T-helper 1 cell (primary cell): Measurements from ENCODE around the gene STRN3.
A peak's percentile ranks its signal among the peaks of the same experiment; 100 is the strongest.
"Not testable (repeated sequence)": the region's sequence is repeated elsewhere in the genome, so short reads cannot be mapped to it uniquely, and the experiment has no call there.

Source experiments
- DNase-seq, 5 donors: peaks; one replicate each; pipeline ENCODE4 v3.0.0-alpha.2; 2012 to 2020

The STRN3 gene

DNA sequence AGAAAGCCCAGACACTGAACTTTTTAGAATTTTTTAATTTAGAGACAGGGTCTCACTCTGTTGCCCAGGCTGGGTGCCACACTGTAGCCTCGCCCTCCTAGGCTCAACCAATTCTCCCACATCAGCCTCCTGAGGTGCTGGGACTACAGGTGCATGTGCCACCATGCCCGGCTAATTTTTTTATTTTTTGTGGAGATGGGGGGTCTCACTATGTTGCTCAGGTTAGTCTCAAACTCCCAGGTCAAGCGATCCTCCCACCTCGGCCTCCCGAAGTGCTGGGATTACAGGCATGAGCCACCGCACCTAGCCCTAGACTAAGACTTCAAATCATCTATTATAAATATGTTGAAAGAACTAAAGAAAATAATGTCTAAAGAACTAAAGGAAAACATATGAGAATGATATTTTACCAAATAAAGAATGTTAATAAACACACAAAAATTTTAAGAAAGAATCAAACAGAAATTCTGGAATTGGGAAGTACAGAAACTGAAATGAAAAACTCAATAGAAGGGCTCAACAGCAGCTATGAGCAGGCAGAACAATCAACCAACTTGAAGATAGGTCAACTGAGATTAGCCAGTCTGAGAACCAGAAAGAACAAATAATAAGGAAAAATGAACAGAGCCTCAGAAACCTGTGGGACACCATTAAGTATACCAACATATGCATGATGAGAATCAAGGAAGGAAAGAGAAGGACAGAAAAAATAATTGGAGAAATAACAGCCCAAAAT, 27.0 kb downstream of the STRN3 start:
- no peak for DNase-seq

DNA sequence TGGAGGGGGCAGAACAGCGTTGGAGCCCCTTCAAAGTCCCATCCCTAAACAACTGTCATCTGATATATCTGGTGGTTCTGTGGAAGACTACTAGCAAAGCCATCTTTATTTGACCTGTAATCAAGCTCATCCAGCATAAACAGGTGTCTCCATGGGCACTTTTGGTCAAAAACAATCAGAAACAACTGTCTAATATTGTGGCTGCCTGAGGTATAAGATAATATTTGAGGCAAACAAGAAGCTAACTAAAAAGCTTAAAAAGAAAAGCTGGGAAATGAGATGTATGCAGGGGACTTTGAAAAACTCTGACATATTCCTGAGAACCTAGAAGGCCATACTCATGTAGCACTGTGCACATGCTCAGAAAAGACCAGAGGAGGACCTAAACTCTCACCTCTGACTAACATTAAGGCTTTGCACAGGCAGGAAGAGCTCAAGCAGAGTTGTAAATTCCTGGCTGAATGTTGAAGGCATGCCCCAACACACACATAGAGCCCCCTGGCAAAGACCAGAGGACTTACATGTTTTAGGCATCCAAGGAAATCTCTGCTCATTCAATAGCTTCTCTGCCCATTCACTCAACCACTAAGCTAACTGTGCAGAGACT, 28.0 kb downstream of the STRN3 start:
- no peak for DNase-seq

DNA sequence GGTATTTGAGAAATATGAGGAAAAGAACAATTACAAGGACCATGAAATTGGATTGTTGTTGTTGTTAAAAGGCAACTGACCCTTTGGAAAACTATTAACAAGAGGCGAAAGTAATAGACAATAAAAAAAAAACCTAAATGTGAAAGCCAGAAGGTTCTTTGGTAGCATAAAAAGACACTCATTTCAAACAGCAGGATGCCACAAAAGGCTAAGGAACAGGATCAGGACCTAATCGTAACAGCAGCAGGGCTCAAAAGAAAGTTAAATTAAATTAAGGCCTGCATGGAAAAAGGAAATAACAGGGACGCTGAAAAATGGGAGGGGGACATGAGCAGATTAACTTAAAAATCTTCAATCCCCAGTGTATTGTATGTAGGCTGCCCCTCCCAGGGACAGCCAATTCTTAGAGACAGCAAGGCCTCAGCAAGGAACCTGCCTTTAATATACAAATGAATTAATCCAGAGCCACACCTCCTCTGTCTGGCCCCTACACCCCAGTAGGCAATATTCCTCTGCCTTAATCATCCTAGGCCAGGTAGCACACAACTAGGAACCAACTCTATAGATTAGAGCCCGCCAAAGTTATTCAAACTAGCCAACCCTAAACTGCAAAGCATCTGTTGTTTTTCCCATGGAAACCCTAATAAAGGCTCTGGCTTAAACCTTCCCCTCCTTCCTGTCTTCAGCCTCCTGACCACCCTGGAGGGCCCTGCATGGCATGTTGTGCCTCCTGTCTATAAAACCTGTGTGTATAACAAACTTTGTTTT, 29.1 kb downstream of the STRN3 start:
- DNase-seq = no peak

DNA sequence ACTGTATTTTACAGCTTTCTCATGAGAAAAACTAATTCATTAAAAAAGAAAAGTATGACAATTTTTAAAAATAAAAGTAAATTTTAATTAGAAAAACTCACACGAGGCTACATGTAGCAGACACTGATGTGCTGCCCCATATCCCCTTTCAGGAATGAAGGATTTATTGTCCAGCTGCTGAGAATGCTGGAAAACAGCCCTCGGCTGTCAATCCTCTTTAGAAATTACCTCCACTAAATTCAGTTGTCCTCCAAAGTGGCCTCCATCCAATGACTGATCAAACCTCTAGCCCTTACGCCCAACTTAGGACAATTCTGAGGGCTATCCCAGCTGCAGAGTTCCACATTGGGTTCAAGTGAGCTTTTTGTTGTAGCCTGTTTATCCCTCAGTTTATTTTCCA, 30.5 kb downstream of the STRN3 start:
- no peak for DNase-seq

DNA sequence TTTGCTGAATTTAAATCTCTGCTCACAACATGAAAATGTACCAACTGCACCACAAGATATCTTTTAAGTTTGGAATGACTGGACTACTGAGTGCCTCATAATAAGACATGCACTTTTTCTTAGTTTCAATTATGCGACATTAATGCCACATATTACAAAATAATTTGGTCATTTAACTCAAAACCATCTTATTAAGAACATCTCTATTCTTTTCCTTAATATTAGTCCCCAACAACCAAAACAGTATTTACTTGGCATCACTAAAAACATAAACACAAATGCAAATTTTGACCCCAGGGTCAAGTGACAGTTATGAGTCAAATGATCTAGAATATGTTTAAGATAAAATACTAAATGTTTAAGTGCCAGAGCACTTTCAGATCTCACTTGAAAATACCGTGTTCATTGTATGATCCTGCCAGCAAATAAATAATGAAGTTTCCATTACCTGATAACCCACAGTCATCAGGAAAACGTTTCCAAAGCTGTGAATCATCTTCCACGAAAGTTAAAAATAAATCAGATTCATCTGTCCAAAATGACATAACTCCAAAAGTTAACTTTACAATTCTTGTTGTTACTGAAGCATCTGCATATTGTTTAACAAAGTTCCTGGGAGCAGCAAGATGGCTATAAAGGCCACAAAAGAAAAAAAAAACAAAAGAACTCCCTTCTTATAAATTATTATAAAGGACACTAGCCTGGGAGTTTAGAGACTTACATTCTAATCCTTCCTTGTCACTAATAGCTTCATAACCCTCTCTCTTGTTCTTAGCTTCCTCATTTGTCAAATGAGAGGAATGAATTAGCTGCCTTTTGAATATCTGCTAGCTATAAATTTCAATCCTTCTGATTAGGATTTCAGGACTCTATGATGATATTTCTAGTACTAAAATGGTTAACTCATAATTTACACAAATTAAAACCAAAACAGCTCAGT, 31.2 kb downstream of the STRN3 start:
- peak in 1 of 5 donors; percentile 4 for DNase-seq

DNA sequence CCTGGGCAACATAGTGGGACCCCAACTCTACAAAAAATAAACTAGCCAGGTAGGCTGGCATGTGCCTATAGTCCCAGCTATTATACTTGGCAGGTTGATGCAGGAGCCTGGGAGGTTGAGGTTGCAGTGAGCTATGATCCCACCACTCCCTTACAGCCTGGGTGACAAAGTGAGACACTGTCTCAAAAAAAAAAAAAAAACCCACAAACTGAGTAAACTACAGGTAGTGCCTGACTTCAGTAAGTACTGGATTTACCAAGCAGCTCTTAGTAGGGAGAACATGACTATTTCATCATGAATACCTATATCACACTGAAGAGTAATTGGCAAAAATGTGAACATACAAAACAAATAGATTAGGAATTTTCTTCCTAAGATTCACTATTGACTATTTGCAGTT, 33.1 kb downstream of the STRN3 start:
- DNase-seq = no peak

DNA sequence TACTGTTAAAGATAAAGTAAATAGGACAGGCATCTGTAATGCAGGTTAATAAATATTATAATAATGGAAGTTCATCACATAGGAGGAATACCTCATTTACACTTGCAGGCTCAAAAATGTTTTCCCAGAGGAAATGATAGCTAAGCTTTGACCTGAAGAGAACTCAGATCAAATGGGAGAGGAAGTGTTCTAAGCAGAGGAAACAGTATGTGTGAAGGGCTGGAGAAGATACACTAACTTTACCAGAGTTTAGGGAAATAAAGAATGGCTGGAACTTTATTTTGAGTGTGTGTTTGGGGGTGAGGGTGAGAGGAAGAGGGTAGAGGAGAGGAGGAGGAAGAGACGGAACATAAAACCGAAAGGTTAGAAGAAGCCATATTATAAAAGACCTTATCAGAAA, 34.8 kb downstream of the STRN3 start:
- no peak for DNase-seq

DNA sequence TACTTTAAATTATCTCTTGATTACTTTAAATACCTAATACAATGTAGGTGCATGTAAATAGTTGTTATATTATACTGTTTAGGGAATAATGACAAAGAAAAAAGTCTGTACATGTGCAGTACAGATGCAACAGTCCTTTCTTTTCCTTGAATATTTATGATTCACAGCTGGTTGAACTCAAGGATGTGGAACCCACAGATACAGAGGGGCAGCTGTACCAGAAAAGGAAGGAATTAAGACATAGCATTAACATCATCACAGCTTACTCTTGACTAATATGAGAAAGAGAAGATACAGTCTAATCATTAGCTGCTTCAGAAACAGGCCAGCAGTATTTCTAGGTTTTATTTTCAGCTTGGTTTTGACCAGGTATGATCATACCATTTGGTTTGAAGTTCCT, 35.4 kb downstream of the STRN3 start:
- DNase-seq = no peak

DNA sequence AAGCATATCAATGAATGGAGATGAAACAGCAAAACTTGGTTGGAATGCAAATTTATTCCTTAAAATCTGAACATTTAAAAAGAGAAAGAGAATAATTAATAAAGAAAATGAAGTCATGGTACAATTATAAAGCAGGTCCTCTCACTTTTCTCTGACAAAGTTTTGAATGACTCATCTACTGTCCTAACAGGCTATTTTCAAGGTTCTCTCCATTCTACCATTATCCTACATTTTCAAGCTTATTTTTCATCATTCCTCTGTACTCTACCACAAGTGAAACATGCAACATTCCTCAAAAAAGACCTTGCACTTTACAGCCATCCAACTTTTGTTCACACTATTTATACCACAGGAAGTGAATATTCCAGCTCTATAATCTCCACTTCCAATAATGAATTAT, 37.7 kb downstream of the STRN3 start:
- no peak for DNase-seq

DNA sequence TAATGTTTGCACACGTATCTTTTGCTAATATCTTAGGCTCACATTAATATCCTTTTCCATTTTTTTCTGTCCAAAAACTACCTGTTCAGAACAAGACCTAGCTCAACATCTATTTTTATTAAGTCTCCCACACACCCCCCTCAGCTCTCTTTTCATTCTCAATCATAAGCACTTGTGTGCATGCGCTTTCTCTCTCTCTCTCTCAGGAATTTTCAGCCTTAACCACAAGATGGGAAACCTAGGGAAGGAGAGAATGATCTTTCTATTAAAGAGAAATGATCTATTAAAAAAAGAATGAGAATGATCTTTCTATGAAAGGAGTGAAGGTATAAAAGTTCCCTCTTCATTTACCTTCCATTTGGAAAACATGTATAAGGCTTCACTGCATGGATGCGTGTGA, 40.4 kb downstream of the STRN3 start:
- no peak for DNase-seq

DNA sequence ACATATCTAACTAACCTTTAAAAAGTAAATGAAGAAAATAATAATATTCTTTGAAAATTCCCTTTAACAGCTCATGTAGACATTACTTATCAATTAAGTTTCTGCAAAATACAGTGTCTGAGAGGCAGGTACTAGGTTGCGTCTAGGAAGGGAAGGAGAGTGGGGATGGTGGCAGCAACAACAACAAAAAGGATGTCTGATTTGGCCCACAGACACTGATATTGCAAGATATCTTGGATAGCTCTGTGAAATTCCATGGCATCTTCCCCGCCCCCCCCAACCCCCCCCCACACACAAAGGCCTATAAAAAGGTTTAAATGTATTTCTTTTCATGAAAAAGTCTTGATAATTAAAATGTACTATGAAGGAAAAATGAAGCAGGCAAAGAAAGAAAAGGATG, 42.3 kb downstream of the STRN3 start:
- DNase-seq = no peak

DNA sequence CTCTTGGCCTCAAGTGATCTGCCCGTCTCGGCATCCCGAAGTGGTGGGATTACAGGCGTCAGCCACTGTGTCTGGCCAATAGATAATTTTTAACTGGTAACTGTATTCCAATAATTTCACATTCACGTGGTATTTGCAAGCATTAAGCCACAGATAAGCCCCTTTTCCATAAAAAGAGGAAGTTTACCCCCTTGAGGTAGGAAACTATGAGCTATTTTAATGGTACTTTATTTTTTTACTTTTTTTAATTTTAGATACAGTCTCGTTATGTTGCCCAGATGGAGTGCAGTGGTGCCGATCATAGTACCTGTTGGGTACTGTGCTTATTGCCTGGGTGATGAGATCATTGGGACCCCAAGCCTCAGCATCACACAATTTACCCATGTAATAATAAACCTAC, 43.6 kb downstream of the STRN3 start:
- no peak for DNase-seq

DNA sequence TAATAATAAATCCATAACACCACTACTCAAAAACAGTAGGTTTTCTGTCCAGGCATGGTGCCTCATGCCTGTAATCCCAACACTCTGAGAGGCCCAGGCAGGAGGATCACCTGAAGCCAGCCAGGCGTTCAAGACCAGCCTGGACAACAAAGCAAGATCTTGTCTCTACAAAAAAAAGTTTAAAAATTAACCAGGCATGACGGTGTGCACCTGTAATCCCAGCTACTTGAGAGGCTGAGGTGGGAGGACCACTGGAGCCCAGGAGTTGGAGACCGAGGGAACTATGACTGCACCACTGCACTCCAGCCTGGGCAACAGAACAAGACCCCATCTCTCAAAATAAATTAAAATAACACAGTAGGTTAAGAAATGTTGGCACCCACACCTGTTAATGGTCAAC, 45.2 kb downstream of the STRN3 start:
- DNase-seq = no peak

DNA sequence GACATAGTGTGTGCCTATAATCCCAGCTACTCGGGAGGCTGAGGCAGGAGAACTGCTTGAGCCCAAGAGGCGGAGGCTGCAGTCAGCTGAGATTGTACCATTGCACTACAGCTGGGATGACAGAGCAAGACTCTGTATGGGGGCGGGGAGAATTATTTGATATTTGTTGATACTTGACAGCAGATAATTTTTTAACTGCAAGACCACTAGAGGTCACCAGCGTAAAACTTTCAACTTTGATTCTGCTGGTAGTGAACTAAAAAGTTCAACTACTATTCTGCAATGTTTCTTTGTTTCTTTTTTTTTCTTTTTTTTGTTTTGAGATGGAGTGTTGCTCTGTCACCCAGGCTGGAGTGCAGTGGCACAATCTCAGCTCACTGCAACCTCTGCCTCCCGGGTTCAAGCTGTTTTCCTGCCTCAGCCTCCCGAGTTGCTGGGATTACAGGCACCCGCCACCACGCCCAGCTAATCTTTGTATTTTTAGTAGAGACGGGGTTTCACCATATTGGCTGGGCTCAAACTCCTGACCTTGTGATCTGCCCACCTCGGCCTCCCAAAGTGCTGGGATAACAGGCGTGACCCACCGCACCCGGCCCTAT, 46.0 kb downstream of the STRN3 start:
- peak in 4 of 5 donors; percentile 9 to 45 (median 30) for DNase-seq

DNA sequence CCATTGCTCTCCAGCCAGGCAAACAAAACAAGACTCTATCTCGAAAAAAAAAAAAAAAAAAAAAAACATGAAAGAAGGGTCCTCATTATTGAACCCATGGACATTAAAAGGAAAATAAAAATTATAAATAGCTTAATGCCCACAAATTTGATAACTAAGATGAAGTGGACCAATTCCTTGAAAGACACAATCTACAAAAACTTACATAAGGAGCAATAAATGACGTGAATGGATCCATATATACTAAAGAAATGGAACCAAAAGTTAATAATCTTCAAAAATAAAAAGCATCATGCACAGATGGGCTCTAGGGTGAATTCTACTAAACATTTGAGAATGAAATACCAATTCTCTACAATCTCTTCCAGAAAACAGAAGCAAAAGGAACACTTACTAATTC, 48.4 kb downstream of the STRN3 start:
- no peak for DNase-seq

DNA sequence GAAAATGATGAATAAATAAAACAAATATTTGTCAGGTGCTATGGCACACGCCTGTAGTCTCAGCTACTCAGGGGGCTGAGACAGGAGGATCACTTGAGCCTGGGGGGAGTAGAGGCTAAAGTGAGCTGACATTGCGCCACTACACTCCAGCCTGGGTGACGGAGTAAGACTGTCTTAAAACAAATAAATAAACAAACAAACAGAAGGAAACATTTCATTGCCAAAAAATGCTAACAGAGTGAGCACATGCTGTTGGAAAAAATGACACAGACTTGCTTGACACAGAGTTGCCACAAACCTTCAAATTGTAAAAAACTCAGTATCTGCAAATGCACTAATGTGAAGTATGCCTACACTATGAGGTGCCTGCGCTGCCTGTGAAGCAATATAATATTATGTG, 51.6 kb downstream of the STRN3 start:
- DNase-seq = no peak

DNA sequence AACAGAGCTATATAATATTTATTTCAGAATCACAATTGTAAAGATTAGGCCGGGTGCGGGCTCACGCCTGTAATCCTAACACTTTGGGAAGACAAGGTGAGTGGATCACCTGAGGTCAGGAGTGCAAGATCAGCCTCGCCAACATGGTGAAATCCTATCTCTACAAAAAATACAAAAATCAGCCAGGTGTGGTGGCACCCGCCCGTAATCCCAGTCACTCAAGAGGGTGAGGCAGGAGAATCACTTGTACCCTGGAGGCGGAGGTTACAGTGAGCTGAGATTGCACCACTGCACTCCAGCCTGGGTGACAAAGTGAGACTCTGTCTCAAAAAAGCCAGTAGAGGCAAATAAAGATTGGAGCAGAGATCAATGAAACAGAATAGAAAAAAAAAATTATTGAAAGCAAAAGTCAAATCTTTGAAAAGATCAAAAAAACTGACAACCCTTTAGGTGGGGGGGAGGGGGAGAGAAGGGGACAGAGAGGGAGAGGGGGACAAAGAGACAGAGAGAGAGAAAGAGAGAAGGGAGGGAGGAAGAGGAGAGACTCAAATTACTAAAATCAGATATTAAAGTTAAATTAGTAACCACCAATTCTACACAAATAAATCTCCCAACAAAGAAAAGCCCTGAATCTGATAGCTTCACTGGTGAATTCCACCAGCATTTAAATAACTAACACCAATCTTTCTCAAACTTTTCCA, 53.1 kb downstream of the STRN3 start:
- no peak for DNase-seq

DNA sequence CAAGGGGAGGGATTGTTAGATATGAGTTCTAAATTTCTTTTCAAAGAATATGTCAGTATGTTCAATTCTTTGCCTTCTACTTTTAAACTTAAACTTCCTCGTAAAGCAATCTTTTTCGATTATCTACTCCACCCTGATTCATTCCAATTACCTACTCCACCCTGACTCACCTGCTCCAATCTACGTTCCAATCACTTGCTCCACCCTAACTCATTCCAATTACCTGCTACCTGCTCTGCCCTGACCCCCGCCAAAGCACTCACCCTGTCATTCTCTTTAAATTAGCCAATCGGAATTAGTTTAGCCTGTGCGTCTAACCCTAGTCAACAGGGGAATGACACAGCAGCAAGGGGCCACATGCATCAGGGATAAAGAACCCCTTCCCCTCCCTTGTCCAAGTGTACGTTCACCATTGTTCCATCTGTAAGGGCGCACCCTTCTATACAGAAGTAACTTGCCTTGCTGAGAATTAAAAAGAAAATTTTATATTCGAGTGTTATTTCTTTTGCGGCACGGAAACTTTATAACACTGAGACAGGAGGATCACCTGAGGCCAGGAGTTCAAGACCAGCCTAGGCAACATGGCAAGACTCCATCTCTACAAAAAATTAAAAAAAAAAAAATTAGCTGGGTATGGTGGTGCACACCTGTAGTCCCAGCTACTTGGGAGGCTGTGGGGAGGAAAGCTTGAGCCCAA, 54.0 kb downstream of the STRN3 start:
- DNase-seq = not testable (repeated sequence)

DNA sequence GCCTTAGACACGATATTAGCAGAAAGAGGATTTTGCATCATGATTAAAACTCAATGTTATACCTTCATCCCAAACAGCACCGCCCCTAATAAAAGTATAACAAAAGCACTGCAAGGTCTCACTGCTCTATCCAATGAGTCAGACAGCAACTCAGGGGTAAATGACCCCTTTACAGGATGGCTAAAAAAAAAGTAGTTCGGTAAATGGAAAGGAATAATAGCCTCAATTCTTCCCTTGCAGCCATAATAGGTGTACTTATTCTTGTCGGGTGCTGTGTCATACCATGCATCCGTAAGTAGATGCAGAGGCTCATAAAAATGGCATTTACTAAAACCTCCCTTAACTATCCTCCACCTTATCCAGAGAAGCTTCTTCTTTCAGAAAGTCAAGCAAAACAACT, 54.6 kb downstream of the STRN3 start:
- no peak for DNase-seq

DNA sequence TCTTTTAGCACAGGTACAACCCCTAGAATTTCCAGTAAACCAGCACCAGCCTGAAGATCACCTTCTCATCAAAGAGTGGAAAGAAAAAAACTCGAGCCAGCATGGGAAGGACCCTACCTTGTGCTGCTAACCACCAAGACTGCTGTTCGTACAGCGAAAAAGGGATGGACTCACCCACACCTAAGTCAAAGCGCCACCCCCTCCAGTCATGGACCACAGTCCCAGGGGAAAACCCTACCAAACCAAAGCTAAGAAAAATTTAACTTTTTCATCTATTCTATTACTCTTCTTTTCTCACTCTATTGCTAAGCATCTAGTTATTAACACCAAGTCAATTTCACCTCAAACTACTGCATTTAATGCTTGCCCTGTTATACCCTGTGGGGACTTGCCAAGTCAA, 56.4 kb downstream of the STRN3 start:
- DNase-seq = not testable (repeated sequence)
